PC-3 (cell line): ENCODE results near the gene ITGAE. TPM values are rescaled to one million over a fixed set of nuclear protein-coding genes. Genes with fewer than 3 reads are reported as not detected.

Source experiments
- ATAC-seq: fragments of 200-7000 bp; cut with Tn5 transposase; 2 replicates; pipeline ENCODE4 v1.9.1; 2020; ENCODE audit warnings: mild to moderate bottlenecking, moderate library complexity
- BruUV-seq: library from RNA; stranded (reverse); fragments of 400-500 nt; replicated peaks from 2 replicates; lab custom pipeline; 2021; lab: Mats Ljungman, UMichigan
- CTCF ChIA-PET: fragments of 300-600 bp; sonication (Branson Sonifier 250); formaldehyde crosslinking; loops from one replicate; lab custom pipeline; 2022; ENCODE audit warnings: antibody characterized with exemption; lab: Charles Lee
- POLR2A ChIA-PET: fragments of 300-600 bp; sonication (Branson Sonifier 250); formaldehyde crosslinking; loops from one replicate; lab custom pipeline; 2022; ENCODE audit warnings: antibody characterized with exemption; ENCODE audit not compliant: unreplicated experiment; lab: Charles Lee
- DNase-seq: peaks from one replicate; pipeline ENCODE4 v3.0.0-alpha.2; 2015
- H2AFZ ChIP-seq: fragments of 300-600 bp; sonication (generic); 2 replicates; pipeline ENCODE4 v1.6.0; 2016; ENCODE audit warnings: antibody characterized with exemption, low read length
- H3F3A ChIP-seq: fragments of 300-600 bp; sonication (generic); one replicate; pipeline ENCODE4 v1.6.0; 2017; ENCODE audit warnings: antibody characterized with exemption, low read length, control low read depth, mild to moderate bottlenecking; ENCODE audit not compliant: unreplicated experiment
- H3K27ac ChIP-seq: fragments of 300-600 bp; sonication (generic); 2 replicates; pipeline ENCODE4 v1.5.1; 2016; ENCODE audit warnings: mild to moderate bottlenecking, low read length
- H3K27me3 ChIP-seq: fragments of 300-600 bp; sonication (generic); 2 replicates; pipeline ENCODE4 v1.6.1; 2016; ENCODE audit warnings: low read length, mixed read lengths
- H3K36me3 ChIP-seq: fragments of 300-600 bp; sonication (generic); 2 replicates; pipeline ENCODE4 v1.6.1; 2016; ENCODE audit warnings: low read depth, mixed run types, low read length, mixed read lengths
- H3K4me1 ChIP-seq: fragments of 300-600 bp; sonication (generic); 2 replicates; pipeline ENCODE4 v1.5.1; 2016; ENCODE audit warnings: low read length; ENCODE audit not compliant: insufficient read depth
- H3K4me2 ChIP-seq: fragments of 300-600 bp; sonication (generic); 2 replicates; pipeline ENCODE4 v1.6.0; 2016; ENCODE audit warnings: low read length
- H3K4me3 ChIP-seq: fragments of 300-600 bp; sonication (generic); 2 replicates; pipeline ENCODE4 v1.5.1; 2016; ENCODE audit warnings: mild to moderate bottlenecking, low read length, mixed read lengths
- H3K79me2 ChIP-seq: fragments of 300-600 bp; sonication (generic); 2 replicates; pipeline ENCODE4 v1.6.1; 2017; ENCODE audit warnings: low read length, mixed read lengths
- H3K9ac ChIP-seq: fragments of 300-600 bp; sonication (generic); 2 replicates; pipeline ENCODE4 v1.6.0; 2016; ENCODE audit warnings: mild to moderate bottlenecking, low read length
- H3K9me2 ChIP-seq: fragments of 300-600 bp; sonication (generic); replicated peaks from 2 replicates; pipeline ENCODE4 v1.6.1; 2016; ENCODE audit warnings: mixed run types, low read length, mixed read lengths
- H3K9me3 ChIP-seq: fragments of 300-600 bp; sonication (generic); 2 replicates; pipeline ENCODE4 v1.6.1; 2016; ENCODE audit warnings: low read length, mixed read lengths
- H4K20me1 ChIP-seq: fragments of 300-600 bp; sonication (generic); 2 replicates; pipeline ENCODE4 v1.6.1; 2016; ENCODE audit warnings: low read length, mixed read lengths
- EZH2 ChIP-seq: fragments of 300-600 bp; sonication (generic); IDR thresholded peaks from one replicate; pipeline ENCODE4 v1.6.1; 2017; ENCODE audit warnings: antibody characterized with exemption, mild to moderate bottlenecking, low read length; ENCODE audit not compliant: unreplicated experiment
- EZH2phosphoT487 ChIP-seq: fragments of 300-600 bp; sonication (generic); IDR thresholded peaks from 2 replicates; pipeline ENCODE4 v1.6.1; 2018; ENCODE audit warnings: mild to moderate bottlenecking, antibody characterized with exemption, low read length, borderline replicate concordance
- intact Hi-C: fragments of 100-400 bp; cut with micrococcal nuclease; formaldehyde crosslinking; loops from 2 replicates; pipeline ENCODE4 v1.9.0; 2023
- total RNA-seq: library from RNA; depleted of rRNA; stranded (reverse); fragments of >200 nt; gene quantifications from 2 replicates; pipeline ENCODE4 v1.2.3, GENCODE V29; 2014
- TF ChIP-seq, protein P1 (sequence below): fragments of 300-600 bp; sonication (generic); conservative IDR thresholded peaks from 2 replicates; pipeline ENCODE4 v1.5.1; 2017; ENCODE audit warnings: antibody characterized with exemption, low read depth, mild to moderate bottlenecking, low read length

ITGAE gene
- total RNA-seq, 1 experiment from 2014 or later: 42.0 TPM

DNA sequence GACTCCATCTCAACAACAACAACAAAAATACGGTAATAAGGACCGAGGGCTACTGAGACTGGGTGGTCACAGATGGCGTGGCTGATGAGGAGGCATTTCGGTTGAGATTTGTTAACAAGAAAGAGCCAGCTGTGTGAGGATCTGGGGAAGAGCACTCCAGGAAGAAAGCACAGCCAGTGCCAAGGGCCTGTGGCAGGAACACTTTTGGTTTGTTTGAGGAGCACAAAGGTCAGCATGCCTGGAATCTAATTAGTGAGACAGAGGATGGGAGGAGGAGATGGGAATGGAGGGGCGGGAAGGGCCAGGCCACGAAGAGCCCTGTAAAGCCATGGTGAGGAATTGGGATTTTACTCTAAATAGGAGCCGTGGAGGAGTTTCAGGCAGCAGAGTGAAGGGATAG lies 52.4 kb downstream of the ITGAE start:
- DNase-seq (no peak), ATAC-seq (no peak)
- TF ChIP-seq, protein P1, sequence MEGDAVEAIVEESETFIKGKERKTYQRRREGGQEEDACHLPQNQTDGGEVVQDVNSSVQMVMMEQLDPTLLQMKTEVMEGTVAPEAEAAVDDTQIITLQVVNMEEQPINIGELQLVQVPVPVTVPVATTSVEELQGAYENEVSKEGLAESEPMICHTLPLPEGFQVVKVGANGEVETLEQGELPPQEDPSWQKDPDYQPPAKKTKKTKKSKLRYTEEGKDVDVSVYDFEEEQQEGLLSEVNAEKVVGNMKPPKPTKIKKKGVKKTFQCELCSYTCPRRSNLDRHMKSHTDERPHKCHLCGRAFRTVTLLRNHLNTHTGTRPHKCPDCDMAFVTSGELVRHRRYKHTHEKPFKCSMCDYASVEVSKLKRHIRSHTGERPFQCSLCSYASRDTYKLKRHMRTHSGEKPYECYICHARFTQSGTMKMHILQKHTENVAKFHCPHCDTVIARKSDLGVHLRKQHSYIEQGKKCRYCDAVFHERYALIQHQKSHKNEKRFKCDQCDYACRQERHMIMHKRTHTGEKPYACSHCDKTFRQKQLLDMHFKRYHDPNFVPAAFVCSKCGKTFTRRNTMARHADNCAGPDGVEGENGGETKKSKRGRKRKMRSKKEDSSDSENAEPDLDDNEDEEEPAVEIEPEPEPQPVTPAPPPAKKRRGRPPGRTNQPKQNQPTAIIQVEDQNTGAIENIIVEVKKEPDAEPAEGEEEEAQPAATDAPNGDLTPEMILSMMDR: no peak
- no peak for TF ChIP-seq EZH2
- intact Hi-C loops: no loop called here
- no peak overlapping the region for H3K9ac ChIP-seq
- no peaks in the 10 kb centered on the region for H4K20me1 ChIP-seq
- no peak overlapping the region for H3K4me2 ChIP-seq
- no peaks in the 10 kb centered on the region for H3K4me1 ChIP-seq
- no peak overlapping the region for H3K4me3 ChIP-seq
- ChIA-PET CTCF (no interaction called here), POLR2A (no interaction called here)
- no peaks in the 10 kb centered on the region for H3K36me3 ChIP-seq
- no peak overlapping the region for H2AFZ ChIP-seq
- H3K9me2 ChIP-seq: no peaks in the 10 kb centered on the region
- H3F3A ChIP-seq: no peaks in the 10 kb centered on the region
- BruUV-seq: no TSS peak
- H3K79me2 ChIP-seq: no peaks in the 10 kb centered on the region
- no peaks in the 10 kb centered on the region for H3K9me3 ChIP-seq
- H3K27me3 ChIP-seq: no peaks in the 10 kb centered on the region
- no peak overlapping the region for H3K27ac ChIP-seq

DNA sequence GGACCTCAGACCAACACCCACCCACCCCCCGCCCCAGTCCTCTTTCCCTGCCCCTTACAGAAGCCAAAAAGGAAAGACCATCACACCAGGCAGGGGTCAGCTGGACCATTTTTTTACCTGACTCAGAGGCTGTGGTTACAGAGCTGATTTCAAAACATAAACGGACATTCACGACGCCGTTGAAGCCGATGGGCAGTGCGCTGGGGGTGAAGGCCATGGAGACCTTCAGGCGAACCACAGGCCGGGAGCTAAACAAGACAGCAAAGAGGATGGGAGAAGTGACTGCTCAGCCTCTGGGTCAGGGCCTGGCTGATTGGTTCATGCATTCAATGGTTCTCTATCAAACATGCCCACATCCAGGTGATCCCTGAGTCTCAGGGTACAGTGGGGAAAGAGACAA lies 53.2 kb downstream of the ITGAE start:
- DNase-seq (no peak), ATAC-seq (no peak)
- H3K9me3 ChIP-seq: no peaks in the 10 kb centered on the region
- no peak overlapping the region for H3K4me2 ChIP-seq
- TF ChIP-seq, protein P1: no peak
- TF ChIP-seq EZH2phosphoT487: no peak
- no peak for TF ChIP-seq EZH2
- H3K79me2 ChIP-seq: no peaks in the 10 kb centered on the region
- no peaks in the 10 kb centered on the region for H3K4me1 ChIP-seq
- H4K20me1 ChIP-seq: no peaks in the 10 kb centered on the region
- H3K9ac ChIP-seq: no peak overlapping the region
- no peaks in the 10 kb centered on the region for H3F3A ChIP-seq
- BruUV-seq: no TSS peak
- ChIA-PET POLR2A (no interaction called here), CTCF (no interaction called here)
- no peaks in the 10 kb centered on the region for H3K9me2 ChIP-seq
- intact Hi-C loops: no loop called here
- H3K27me3 ChIP-seq: no peaks in the 10 kb centered on the region
- H2AFZ ChIP-seq: no peak overlapping the region
- H3K27ac ChIP-seq: no peak overlapping the region
- no peaks in the 10 kb centered on the region for H3K36me3 ChIP-seq
- no peak overlapping the region for H3K4me3 ChIP-seq

- no peak for ATAC-seq
- BruUV-seq: no TSS peak
- H3K27me3 ChIP-seq: no peaks in the 10 kb centered on the region
- H3K9me2 ChIP-seq: no peaks in the 10 kb centered on the region
- no peak overlapping the region for H3K27ac ChIP-seq
- no peaks in the 10 kb centered on the region for H3K4me1 ChIP-seq
- H3K4me2 ChIP-seq: no peak overlapping the region
- no peak for DNase-seq
- no peaks in the 10 kb centered on the region for H3F3A ChIP-seq
- H3K9me3 ChIP-seq: no peaks in the 10 kb centered on the region
- TF ChIP-seq EZH2phosphoT487 (no peak), EZH2 (no peak)
- TF ChIP-seq, protein P1: no peak
- ChIA-PET CTCF (no interaction called here), POLR2A (no interaction called here)
- H3K36me3 ChIP-seq: no peaks in the 10 kb centered on the region
- no peak overlapping the region for H3K9ac ChIP-seq
- H3K4me3 ChIP-seq: no peak overlapping the region
- H4K20me1 ChIP-seq: no peaks in the 10 kb centered on the region
- no peak overlapping the region for H2AFZ ChIP-seq
- H3K79me2 ChIP-seq: no peaks in the 10 kb centered on the region
- intact Hi-C loops: no loop called here
These were observed 55.9 kb downstream of the ITGAE start for GRCh38 chr17:3745071-3745470.
